Stimulated activated CD8-positive, alpha-beta memory T cell treated with anti-CD3 and anti-CD28 coated beads, Interleukin-12 subunit alpha, Interleukin-12 subunit beta, amount 100 ng/mL, for 24 hours (primary cell): ENCODE results near the gene SGIP1.
"Not testable (repeated sequence)": the region's sequence is repeated elsewhere in the genome, so short reads cannot be mapped to it uniquely, and the experiment has no call there.

Experiments
- DNase-seq: peaks from one replicate; pipeline ENCODE4 v3.0.0-alpha.2; 2020; ENCODE audit errors: extremely low read depth

SGIP1 gene

GRCh38 chr1:66679140-66679539 lies 145.2 kb downstream of the SGIP1 start:
- DNase-seq, result no peak

- DNase-seq, result no peak
Observed at GRCh38 chr1:66681686-66682085, 147.7 kb downstream of the SGIP1 start.

GRCh38 chr1:66682106-66682505 lies 148.2 kb downstream of the SGIP1 start:
- no peak for DNase-seq

- DNase-seq, result no peak
Observed at GRCh38 chr1:66684353-66684752, 150.4 kb downstream of the SGIP1 start.

GRCh38 chr1:66685265-66685664 lies 151.3 kb downstream of the SGIP1 start:
- no peak for DNase-seq

GRCh38 chr1:66685670-66686069 lies 151.7 kb downstream of the SGIP1 start:
- DNase-seq, result no peak

- no peak for DNase-seq
Observed at GRCh38 chr1:66686406-66686805, 152.5 kb downstream of the SGIP1 start.

- DNase-seq, result no peak
Observed at GRCh38 chr1:66687358-66687757, 153.4 kb downstream of the SGIP1 start.

- DNase-seq, result no peak
Observed at GRCh38 chr1:66690666-66691381, 156.9 kb downstream of the SGIP1 start.

- DNase-seq, result no peak
Observed at GRCh38 chr1:66692681-66693080, 158.7 kb downstream of the SGIP1 start.

- DNase-seq, result no peak
Observed at GRCh38 chr1:66693856-66694255, 159.9 kb downstream of the SGIP1 start.

GRCh38 chr1:66695116-66695515 lies 161.2 kb downstream of the SGIP1 start:
- no peak for DNase-seq

- no peak for DNase-seq
Observed at GRCh38 chr1:66696771-66697170, 162.8 kb downstream of the SGIP1 start.

- no peak for DNase-seq
Observed at GRCh38 chr1:66699213-66699612, 165.3 kb downstream of the SGIP1 start.

GRCh38 chr1:66704177-66704875 lies 170.4 kb downstream of the SGIP1 start:
- DNase-seq, result no peak

- no peak for DNase-seq
Observed at GRCh38 chr1:66705110-66705509, 171.2 kb downstream of the SGIP1 start.

GRCh38 chr1:66711420-66711819 lies 177.5 kb downstream of the SGIP1 start:
- DNase-seq, result no peak

GRCh38 chr1:66712839-66713238 lies 178.9 kb downstream of the SGIP1 start:
- no peak for DNase-seq

GRCh38 chr1:66723985-66724384 lies 190.0 kb downstream of the SGIP1 start:
- no peak for DNase-seq

- DNase-seq, result no peak
Observed at GRCh38 chr1:66725885-66726665, 192.1 kb downstream of the SGIP1 start.

- DNase-seq, result no peak
Observed at GRCh38 chr1:66728021-66728420, 194.1 kb downstream of the SGIP1 start.

GRCh38 chr1:66728716-66729115 lies 194.8 kb downstream of the SGIP1 start:
- DNase-seq, result not testable (repeated sequence)

GRCh38 chr1:66729119-66729518 lies 195.2 kb downstream of the SGIP1 start:
- DNase-seq, result no peak
